HUES48 (cell line): ENCODE data around the gene TAS1R3.

Experiments
- H3K27ac ChIP-seq: one replicate; pipeline ENCODE4 v1.7.0; 2013; ENCODE audit warnings: low read depth, low read length, inconsistent platforms
- H3K27me3 ChIP-seq: 2 replicates; pipeline ENCODE4 v1.6.1; 2013; ENCODE audit warnings: mild to moderate bottlenecking, low read length; ENCODE audit not compliant: control insufficient read depth, insufficient read depth
- H3K36me3 ChIP-seq: 2 replicates; pipeline ENCODE4 v1.6.1; 2013; ENCODE audit warnings: low read length; ENCODE audit not compliant: control insufficient read depth, insufficient read depth
- H3K4me1 ChIP-seq: 2 replicates; pipeline ENCODE4 v1.6.1; 2013; ENCODE audit warnings: mild to moderate bottlenecking, low read length; ENCODE audit not compliant: control insufficient read depth, insufficient read depth
- H3K4me3 ChIP-seq: 2 replicates; pipeline ENCODE4 v1.5.1; 2013; ENCODE audit warnings: mild to moderate bottlenecking, low read depth, low read length
- H3K9ac ChIP-seq: 2 replicates; pipeline ENCODE4 v1.6.1; 2013; ENCODE audit warnings: mild to moderate bottlenecking, low read depth, low read length, moderate library complexity
- H3K9me3 ChIP-seq: 2 replicates; pipeline ENCODE4 v1.6.1; 2013; ENCODE audit warnings: low read length; ENCODE audit not compliant: control insufficient read depth, insufficient read depth

Gene TAS1R3

GRCh38 chr1:1329304-1330210 lies 1.5 kb upstream of the TAS1R3 start:
- no peaks in the 10 kb centered on the region for H3K4me1 ChIP-seq
- no peak overlapping the region for H3K9ac ChIP-seq
- no peak overlapping the region for H3K4me3 ChIP-seq
- no peaks in the 10 kb centered on the region for H3K9me3 ChIP-seq
- no peak overlapping the region for H3K27ac ChIP-seq
- H3K36me3 ChIP-seq: peaks cover 7% of the 10 kb centered on the region; the same call in 1 of the 2 replicates
- no peaks in the 10 kb centered on the region for H3K27me3 ChIP-seq

- Histone ChIP-seq H3K27ac (no peak overlapping the region), H3K9ac (no peak overlapping the region), H3K27me3 (no peaks in the 10 kb centered on the region), H3K9me3 (no peaks in the 10 kb centered on the region), H3K36me3 (peaks cover 7% of the 10 kb centered on the region; the same call in 1 of the 2 replicates), H3K4me3 (no peak overlapping the region), H3K4me1 (no peaks in the 10 kb centered on the region)
These were observed 563 bp upstream of the TAS1R3 start for GRCh38 chr1:1330366-1331067.

- no peaks in the 10 kb centered on the region for H3K4me1 ChIP-seq
- no peaks in the 10 kb centered on the region for H3K9me3 ChIP-seq
- no peak overlapping the region for H3K9ac ChIP-seq
- H3K27ac ChIP-seq: no peak overlapping the region
- peaks cover 3% of the 10 kb centered on the region; the same call in 1 of the 2 replicates for H3K36me3 ChIP-seq
- no peaks in the 10 kb centered on the region for H3K27me3 ChIP-seq
- H3K4me3 ChIP-seq: no peak overlapping the region
These were observed 1.1 kb downstream of the TAS1R3 start for GRCh38 chr1:1332031-1332755.

- Histone ChIP-seq H3K27ac (no peak overlapping the region), H3K4me3 (no peak overlapping the region), H3K9ac (no peak overlapping the region), H3K9me3 (no peaks in the 10 kb centered on the region), H3K27me3 (no peaks in the 10 kb centered on the region), H3K36me3 (peaks cover 3% of the 10 kb centered on the region), H3K4me1 (no peaks in the 10 kb centered on the region)
These were observed 1.8 kb downstream of the TAS1R3 start for GRCh38 chr1:1332774-1333480.

GRCh38 chr1:1333551-1334241 lies 2.6 kb downstream of the TAS1R3 start:
- H3K9me3 ChIP-seq: no peaks in the 10 kb centered on the region
- H3K27ac ChIP-seq: no peak overlapping the region
- no peaks in the 10 kb centered on the region for H3K4me1 ChIP-seq
- no peak overlapping the region for H3K4me3 ChIP-seq
- H3K27me3 ChIP-seq: no peaks in the 10 kb centered on the region
- H3K9ac ChIP-seq: no peak overlapping the region
- H3K36me3 ChIP-seq: peaks cover 8% of the 10 kb centered on the region

GRCh38 chr1:1334835-1335234 lies 3.8 kb downstream of the TAS1R3 start:
- Histone ChIP-seq H3K9ac (no peak overlapping the region), H3K36me3 (peaks cover 15% of the 10 kb centered on the region), H3K4me3 (no peak overlapping the region), H3K9me3 (no peaks in the 10 kb centered on the region), H3K27ac (no peak overlapping the region), H3K4me1 (no peaks in the 10 kb centered on the region), H3K27me3 (no peaks in the 10 kb centered on the region)

GRCh38 chr1:1335283-1335682 lies 4.2 kb downstream of the TAS1R3 start:
- H3K36me3 ChIP-seq: peaks cover 19% of the 10 kb centered on the region
- H3K9ac ChIP-seq: no peak overlapping the region
- no peak overlapping the region for H3K27ac ChIP-seq
- no peaks in the 10 kb centered on the region for H3K4me1 ChIP-seq
- H3K9me3 ChIP-seq: no peaks in the 10 kb centered on the region
- no peaks in the 10 kb centered on the region for H3K27me3 ChIP-seq
- no peak overlapping the region for H3K4me3 ChIP-seq

- Histone ChIP-seq H3K9ac (no peak overlapping the region), H3K27ac (no peak overlapping the region), H3K9me3 (no peaks in the 10 kb centered on the region), H3K27me3 (no peaks in the 10 kb centered on the region), H3K4me1 (no peaks in the 10 kb centered on the region), H3K4me3 (no peak overlapping the region), H3K36me3 (peaks cover 25% of the 10 kb centered on the region)
These were observed 4.7 kb downstream of the TAS1R3 start for GRCh38 chr1:1335792-1336248.

- Histone ChIP-seq H3K27ac (no peak overlapping the region), H3K9ac (no peak overlapping the region), H3K27me3 (no peaks in the 10 kb centered on the region), H3K9me3 (no peaks in the 10 kb centered on the region), H3K4me3 (no peak overlapping the region), H3K4me1 (no peaks in the 10 kb centered on the region), H3K36me3 (peaks cover 31% of the 10 kb centered on the region)
These were observed 5.4 kb downstream of the TAS1R3 start for GRCh38 chr1:1336446-1336845.
